Parathyroid adenoma (tissue), 2 donors: ENCODE measurements around the gene CYSTM1.

Experiments used
- H2AFZ ChIP-seq: fragments of 300-600 bp; sonication (generic); one replicate; pipeline ENCODE4 v1.7.0; 2017; ENCODE audit warnings: antibody characterized with exemption, mild to moderate bottlenecking
- H3K27ac ChIP-seq: fragments of 300-600 bp; sonication (generic); one replicate; pipeline ENCODE4 v1.7.0; 2017
- H3K27me3 ChIP-seq: fragments of 300-600 bp; sonication (generic); one replicate; pipeline ENCODE4 v1.7.0; 2017; ENCODE audit warnings: low read length; ENCODE audit not compliant: control insufficient read depth, insufficient read depth
- H3K36me3 ChIP-seq: fragments of 300-600 bp; sonication (generic); one replicate; pipeline ENCODE4 v1.7.0; 2017; ENCODE audit warnings: low read length; ENCODE audit not compliant: control insufficient read depth, insufficient read depth
- H3K4me1 ChIP-seq: fragments of 300-600 bp; sonication (generic); one replicate; pipeline ENCODE4 v1.7.0; 2017; ENCODE audit warnings: control low read depth
- H3K4me2 ChIP-seq: fragments of 300-600 bp; sonication (generic); one replicate; pipeline ENCODE4 v1.7.0; 2017; ENCODE audit warnings: low read length
- H3K4me3 ChIP-seq: fragments of 300-600 bp; sonication (generic); one replicate; pipeline ENCODE4 v1.7.0; 2017; ENCODE audit warnings: low read depth, low read length
- H3K79me2 ChIP-seq: fragments of 300-600 bp; sonication (generic); one replicate; pipeline ENCODE4 v1.7.0; 2017; ENCODE audit warnings: control low read depth
- H3K9ac ChIP-seq: fragments of 300-600 bp; sonication (generic); one replicate; pipeline ENCODE4 v1.7.0; 2017; ENCODE audit warnings: mild to moderate bottlenecking
- H3K9me3 ChIP-seq: fragments of 300-600 bp; sonication (generic); one replicate; pipeline ENCODE4 v1.7.0; 2017; ENCODE audit warnings: low read length; ENCODE audit not compliant: control insufficient read depth
- TF ChIP-seq, protein P1 (sequence below): fragments of 300-600 bp; sonication (generic); IDR thresholded peaks from one replicate; pipeline ENCODE4 v1.7.0; 2017; ENCODE audit warnings: antibody characterized with exemption, mild to moderate bottlenecking
- donor health status: primary hyperparathyroidism.

Gene CYSTM1

DNA sequence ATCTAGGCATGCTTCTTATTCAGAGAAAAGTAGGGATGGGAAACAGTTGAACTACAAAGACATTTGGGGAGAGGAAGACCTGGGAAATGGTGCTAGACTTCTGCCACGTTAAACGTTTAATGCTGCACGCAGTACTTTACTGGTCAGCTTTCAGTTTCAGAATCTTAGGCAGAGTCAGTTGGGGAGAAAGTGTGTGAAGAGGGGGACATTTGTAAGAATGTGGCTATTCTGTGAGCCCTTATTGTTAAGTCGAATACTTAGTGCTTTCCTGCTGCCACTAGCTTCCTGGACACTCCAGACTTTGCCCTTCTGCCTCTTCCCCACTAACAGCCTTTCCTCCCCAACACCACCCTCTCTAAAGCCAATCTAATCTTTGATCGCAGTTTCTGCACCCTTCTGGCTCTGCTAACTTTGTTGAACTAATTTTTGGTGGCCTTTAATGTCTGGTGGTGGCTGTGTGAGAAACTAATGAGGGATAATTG is 6.1 kb downstream of the CYSTM1 start:
- H2AFZ ChIP-seq: no peak overlapping the region
- H3K4me2 ChIP-seq: no peak overlapping the region
- no peaks in the 10 kb centered on the region for H3K9me3 ChIP-seq
- H3K9ac ChIP-seq: no peak overlapping the region
- H3K4me1 ChIP-seq: peaks cover 17% of the 10 kb centered on the region
- peaks cover 30% of the 10 kb centered on the region for H3K79me2 ChIP-seq
- H3K36me3 ChIP-seq: no peaks in the 10 kb centered on the region
- H3K4me3 ChIP-seq: no peak overlapping the region
- no peaks in the 10 kb centered on the region for H3K27me3 ChIP-seq
- no peak overlapping the region for H3K27ac ChIP-seq
- TF ChIP-seq, protein P1, sequence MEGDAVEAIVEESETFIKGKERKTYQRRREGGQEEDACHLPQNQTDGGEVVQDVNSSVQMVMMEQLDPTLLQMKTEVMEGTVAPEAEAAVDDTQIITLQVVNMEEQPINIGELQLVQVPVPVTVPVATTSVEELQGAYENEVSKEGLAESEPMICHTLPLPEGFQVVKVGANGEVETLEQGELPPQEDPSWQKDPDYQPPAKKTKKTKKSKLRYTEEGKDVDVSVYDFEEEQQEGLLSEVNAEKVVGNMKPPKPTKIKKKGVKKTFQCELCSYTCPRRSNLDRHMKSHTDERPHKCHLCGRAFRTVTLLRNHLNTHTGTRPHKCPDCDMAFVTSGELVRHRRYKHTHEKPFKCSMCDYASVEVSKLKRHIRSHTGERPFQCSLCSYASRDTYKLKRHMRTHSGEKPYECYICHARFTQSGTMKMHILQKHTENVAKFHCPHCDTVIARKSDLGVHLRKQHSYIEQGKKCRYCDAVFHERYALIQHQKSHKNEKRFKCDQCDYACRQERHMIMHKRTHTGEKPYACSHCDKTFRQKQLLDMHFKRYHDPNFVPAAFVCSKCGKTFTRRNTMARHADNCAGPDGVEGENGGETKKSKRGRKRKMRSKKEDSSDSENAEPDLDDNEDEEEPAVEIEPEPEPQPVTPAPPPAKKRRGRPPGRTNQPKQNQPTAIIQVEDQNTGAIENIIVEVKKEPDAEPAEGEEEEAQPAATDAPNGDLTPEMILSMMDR: no peak

DNA sequence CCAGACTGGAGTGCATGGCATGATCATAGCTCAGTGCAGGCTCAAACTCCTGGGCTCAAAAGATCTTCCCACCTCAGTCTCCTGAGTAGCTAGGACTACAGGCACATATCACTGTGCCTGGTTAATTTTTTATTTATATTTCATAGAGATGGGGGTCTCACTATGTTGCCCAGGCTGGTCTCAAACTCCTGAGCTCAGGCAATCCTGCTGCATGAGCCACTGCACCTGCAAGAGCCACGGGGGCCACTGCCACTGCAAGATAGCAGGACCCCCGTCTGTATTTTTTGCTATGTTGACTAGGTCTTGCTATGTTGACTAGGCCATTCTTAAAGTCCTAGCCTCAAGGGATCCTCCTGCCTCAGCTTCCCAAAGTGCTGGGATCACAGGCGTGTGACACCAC is 6.5 kb downstream of the CYSTM1 start:
- TF ChIP-seq, protein P1: no peak
- H3K4me1 ChIP-seq: peaks cover 15% of the 10 kb centered on the region

DNA sequence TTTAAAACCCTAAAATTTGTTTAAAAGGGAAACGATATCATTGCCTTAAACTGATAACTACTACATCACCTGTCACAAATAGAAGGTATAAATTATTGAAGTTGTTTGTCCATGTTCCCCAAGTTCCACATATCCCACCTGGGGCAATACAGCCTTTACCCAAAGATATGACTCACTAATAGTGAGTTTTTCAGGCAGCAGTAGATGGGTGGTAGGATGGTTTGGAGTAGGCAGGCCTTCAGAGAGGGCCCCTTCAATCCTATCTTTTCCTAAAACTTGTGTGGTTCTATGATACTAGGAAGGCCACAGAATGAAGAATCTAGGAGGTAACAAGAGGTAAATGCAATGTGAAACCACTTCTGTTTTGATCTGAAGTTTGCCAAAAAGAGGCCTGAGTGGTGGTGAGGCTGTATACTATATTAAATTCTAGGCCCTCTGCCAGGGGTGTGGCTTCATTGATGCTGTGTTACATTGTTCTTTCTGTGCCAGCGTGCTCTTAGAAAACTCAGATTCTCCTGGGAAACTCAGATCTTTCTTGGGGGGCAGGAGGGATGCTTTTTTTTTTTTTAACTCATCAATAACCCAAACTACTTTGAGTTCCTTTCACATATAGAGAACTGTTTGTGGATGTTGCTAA is 7.2 kb downstream of the CYSTM1 start:
- no peak overlapping the region for H3K27ac ChIP-seq

More for the DNA sequence above, 6.5 kb downstream of the CYSTM1 start:
- Histone ChIP-seq H3K27ac (no peak overlapping the region), H3K36me3 (no peaks in the 10 kb centered on the region), H2AFZ (no peak overlapping the region), H3K9ac (no peak overlapping the region), H3K27me3 (no peaks in the 10 kb centered on the region), H3K79me2 (peaks cover 32% of the 10 kb centered on the region), H3K4me2 (no peak overlapping the region), H3K9me3 (no peaks in the 10 kb centered on the region), H3K4me3 (no peak overlapping the region)

DNA sequence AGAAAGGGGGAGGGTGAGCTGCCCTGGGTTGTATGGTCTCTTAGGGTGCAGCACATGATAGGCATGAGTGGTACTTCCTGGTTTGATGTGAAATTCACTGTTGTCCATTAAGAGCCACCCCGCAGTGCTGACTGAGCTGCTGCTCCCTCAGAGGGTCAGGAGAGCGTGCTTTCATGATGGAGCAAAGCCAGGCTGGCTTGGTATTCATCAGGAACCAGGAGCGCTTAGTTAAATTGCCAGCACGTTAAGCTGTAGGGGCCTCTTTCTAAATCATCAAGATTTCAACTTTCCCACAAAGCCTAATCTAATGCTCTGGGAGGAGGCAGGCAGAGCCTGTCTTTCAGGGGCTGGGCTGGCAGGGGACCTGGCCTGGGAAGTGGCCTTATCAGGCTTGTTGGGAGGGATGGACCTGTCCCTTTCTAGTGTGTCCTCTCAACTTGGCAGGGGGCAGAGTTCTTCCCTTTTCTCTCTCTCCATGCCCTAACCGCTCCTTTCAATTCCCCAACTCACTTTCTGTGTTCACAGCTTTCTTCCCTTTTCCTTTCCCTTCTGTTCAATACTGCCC is 7.9 kb downstream of the CYSTM1 start:
- H3K4me1 ChIP-seq: peaks cover 10% of the 10 kb centered on the region
- no peak overlapping the region for H3K27ac ChIP-seq
- no peak overlapping the region for H3K4me3 ChIP-seq
- no peak overlapping the region for H3K4me2 ChIP-seq
- no peaks in the 10 kb centered on the region for H3K36me3 ChIP-seq
- TF ChIP-seq, protein P1: no peak
- H3K27me3 ChIP-seq: no peaks in the 10 kb centered on the region
- no peak overlapping the region for H2AFZ ChIP-seq
- no peak overlapping the region for H3K9ac ChIP-seq
- H3K79me2 ChIP-seq: peaks cover 39% of the 10 kb centered on the region
- H3K9me3 ChIP-seq: no peaks in the 10 kb centered on the region

More for the DNA sequence above, 7.2 kb downstream of the CYSTM1 start:
- no peak overlapping the region for H3K4me3 ChIP-seq
- H3K9ac ChIP-seq: no peak overlapping the region
- no peak overlapping the region for H3K4me2 ChIP-seq
- peaks cover 14% of the 10 kb centered on the region for H3K4me1 ChIP-seq
- no peaks in the 10 kb centered on the region for H3K27me3 ChIP-seq
- H3K9me3 ChIP-seq: no peaks in the 10 kb centered on the region
- H2AFZ ChIP-seq: no peak overlapping the region
- TF ChIP-seq, protein P1: no peak
- H3K36me3 ChIP-seq: no peaks in the 10 kb centered on the region
- peaks cover 34% of the 10 kb centered on the region for H3K79me2 ChIP-seq

DNA sequence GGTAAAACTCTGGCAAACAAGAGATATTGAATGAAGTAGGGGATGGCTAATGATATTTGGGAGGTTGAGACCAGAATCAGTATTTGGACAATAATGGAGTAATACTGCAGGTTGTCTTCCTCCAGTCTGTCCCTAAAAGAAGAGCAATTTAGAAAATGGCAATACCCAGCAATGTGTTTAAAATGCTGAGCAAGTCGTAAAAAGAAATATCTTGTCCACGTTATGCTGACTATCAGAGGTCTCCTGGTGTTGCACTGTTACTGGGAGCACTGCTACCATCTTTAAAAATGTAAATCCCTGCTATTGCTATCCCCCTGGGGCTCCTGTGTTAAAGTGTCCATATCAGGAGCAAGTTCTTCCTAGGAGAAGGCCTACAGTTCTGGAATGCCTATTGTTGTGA is 10.4 kb downstream of the CYSTM1 start:
- Histone ChIP-seq H3K27ac (no peak overlapping the region), H2AFZ (no peak overlapping the region), H3K36me3 (no peaks in the 10 kb centered on the region), H3K27me3 (no peaks in the 10 kb centered on the region), H3K9me3 (no peaks in the 10 kb centered on the region), H3K4me2 (no peak overlapping the region), H3K4me1 (peaks cover 3% of the 10 kb centered on the region), H3K9ac (no peak overlapping the region), H3K79me2 (peaks cover 32% of the 10 kb centered on the region), H3K4me3 (no peak overlapping the region)
- TF ChIP-seq, protein P1: no peak
